ENCODE results near the gene EXPH5.

Gene EXPH5

DNA sequence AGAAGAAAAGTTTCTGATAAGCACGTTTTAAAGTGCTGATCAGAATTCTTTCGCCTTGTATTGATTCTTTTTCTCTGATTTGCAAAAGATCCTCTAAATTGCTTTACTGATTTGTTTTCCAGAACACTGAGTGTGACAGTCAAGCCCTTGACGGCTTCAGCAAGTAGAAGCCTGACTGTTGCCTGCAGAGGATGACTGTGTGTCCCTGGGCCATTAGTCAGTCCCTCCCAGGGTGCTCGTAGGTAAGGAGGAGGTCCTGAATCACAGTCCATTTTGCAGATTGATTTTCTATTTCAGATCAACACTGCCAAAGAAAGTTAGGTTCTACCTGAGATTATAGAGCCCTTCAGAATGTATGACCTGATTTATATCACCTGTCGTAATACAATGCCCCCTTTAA lies 56.8 kb downstream of the EXPH5 start:
- H4K91ac ChIP-seq (ENCODE audit: low read length): no peak overlapping the region
- peaks cover 0 to 13% of the 10 kb centered on the region in 2 experiments for H3K27me3 ChIP-seq (ENCODE audit: control insufficient read depth in 1 of 2, insufficient read depth in 1 of 2, low read length in 2 of 2)
- H3K14ac ChIP-seq (ENCODE audit: low read length in 2 of 2): no peak overlapping the region
- H3K9me3 ChIP-seq (ENCODE audit: control insufficient read depth, low read length): no peaks in the 10 kb centered on the region
- H2BK12ac ChIP-seq (ENCODE audit: low read length in 2 of 2): no peak overlapping the region
- no peak overlapping the region for H3K4ac ChIP-seq (ENCODE audit: low read depth in 1 of 2, low read length in 2 of 2)
- no peak overlapping the region for H2BK120ac ChIP-seq (ENCODE audit: low read depth, low read length)
- H3K4me1 ChIP-seq (ENCODE audit: control insufficient read depth, insufficient read depth, low read depth, low read length): peaks cover 2% of the 10 kb centered on the region
- H3K9ac ChIP-seq (ENCODE audit: low read length): no peak overlapping the region
- no peak overlapping the region for H3K18ac ChIP-seq (ENCODE audit: low read depth in 1 of 2, low read length in 2 of 2)
- H3K27ac ChIP-seq (ENCODE audit: low read length, poor library complexity, severe bottlenecking): no peak overlapping the region
- no peaks in the 10 kb centered on the region for H3K79me1 ChIP-seq (replicated peaks; ENCODE audit: low read length, poor library complexity, severe bottlenecking)
- no peaks in the 10 kb centered on the region for H3K36me3 ChIP-seq (ENCODE audit: control insufficient read depth in 1 of 2, insufficient read depth in 2 of 2, low read depth in 1 of 2, low read length in 2 of 2)
- H3K4me2 ChIP-seq (ENCODE audit: low read length, poor library complexity, severe bottlenecking): no peak overlapping the region
- DNase-seq: no peak
- H2BK15ac ChIP-seq (ENCODE audit: low read depth, poor library complexity, severe bottlenecking): no peak overlapping the region
- H2AK5ac ChIP-seq (ENCODE audit: low read length, severe bottlenecking): no peak overlapping the region
- no peak overlapping the region for H3K4me3 ChIP-seq (ENCODE audit: insufficient read depth in 1 of 2, low read depth in 1 of 2, low read length in 2 of 2)
- 79% methylated on average over 5 of the region's 5 CpGs for WGBS
- H3K23ac ChIP-seq (ENCODE audit: low read length in 2 of 2): no peak overlapping the region
- H4K8ac ChIP-seq (ENCODE audit: low read length): no peak overlapping the region
- H2AFZ ChIP-seq (ENCODE audit: low read depth, low read length): no peak overlapping the region
- no peak overlapping the region for H2BK5ac ChIP-seq (ENCODE audit: low read depth, low read length, poor library complexity, severe bottlenecking)

DNA sequence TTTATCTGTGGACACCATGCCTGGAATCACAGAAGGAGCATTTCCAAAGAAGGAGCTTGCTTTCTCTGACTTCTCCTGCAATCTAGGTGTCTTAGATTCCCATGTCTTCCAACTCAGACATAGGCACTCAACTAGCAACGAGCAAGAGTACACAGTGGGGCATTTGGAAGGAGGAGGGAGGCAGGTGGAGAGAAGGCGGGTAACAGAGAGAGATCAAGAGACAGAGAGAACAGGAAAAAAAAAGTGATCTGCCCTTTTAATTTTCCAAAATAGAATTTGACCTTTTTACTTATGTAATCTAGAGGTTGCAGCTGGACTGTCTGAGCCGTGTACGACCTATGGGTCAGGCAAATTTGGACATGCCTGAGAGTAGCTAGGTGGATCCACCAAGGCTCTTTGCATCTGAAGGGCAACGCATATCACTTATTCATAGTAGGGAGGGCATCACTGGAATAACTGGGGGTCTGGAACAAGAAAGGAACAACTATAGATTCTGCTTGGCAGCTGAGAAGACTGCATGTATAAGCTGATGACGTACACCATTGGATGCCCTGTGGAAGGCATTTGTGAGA lies 58.1 kb downstream of the EXPH5 start:
- Histone ChIP-seq H4K8ac (ENCODE audit: low read length) (no peak overlapping the region), H3K36me3 (ENCODE audit: control insufficient read depth in 1 of 2, insufficient read depth in 2 of 2, low read depth in 1 of 2, low read length in 2 of 2) (peaks cover 0 to 3% of the 10 kb centered on the region in 2 experiments)
- 93% methylated on average over 4 of the region's 6 CpGs for WGBS

DNA sequence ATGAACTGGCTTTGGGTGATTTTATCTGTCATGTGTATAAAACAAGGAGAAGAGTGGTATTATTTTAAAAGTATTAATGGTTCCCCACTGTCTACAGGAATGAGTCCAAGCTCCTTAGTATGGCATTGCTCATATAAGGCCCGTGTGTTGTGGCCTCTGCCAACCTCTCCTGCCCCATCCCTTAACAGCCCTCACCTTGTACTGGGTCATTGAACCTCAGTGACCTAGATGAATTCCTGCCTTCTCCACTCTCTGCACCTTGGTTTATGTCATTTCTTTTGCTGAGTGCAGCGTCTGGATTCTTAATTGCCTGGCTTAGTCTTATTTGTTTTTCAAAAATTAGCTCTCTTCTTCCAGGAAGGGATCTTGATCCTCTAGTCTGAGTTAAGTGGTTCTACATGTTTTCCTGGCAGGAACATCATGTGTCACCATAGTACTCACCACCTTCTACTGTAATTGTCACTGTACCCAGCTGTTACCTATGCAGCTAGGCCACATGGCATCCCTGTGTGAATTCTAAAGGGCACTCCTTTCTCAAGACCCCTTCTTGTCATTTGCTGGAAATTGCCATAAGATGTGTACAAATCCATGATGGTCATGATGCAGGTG lies 59.2 kb downstream of the EXPH5 start:
- Histone ChIP-seq H3K4me1 (ENCODE audit: control insufficient read depth, insufficient read depth, low read depth, low read length) (peaks cover 4% of the 10 kb centered on the region), H4K8ac (ENCODE audit: low read length) (no peak overlapping the region), H3K36me3 (ENCODE audit: control insufficient read depth in 1 of 2, insufficient read depth in 2 of 2, low read depth in 1 of 2, low read length in 2 of 2) (peaks cover 0 to 3% of the 10 kb centered on the region in 2 experiments), H2AFZ (ENCODE audit: low read depth, low read length) (no peak overlapping the region), H3K4ac (ENCODE audit: low read depth in 1 of 2, low read length in 2 of 2) (no peak overlapping the region), H3K18ac (ENCODE audit: low read depth in 1 of 2, low read length in 2 of 2) (no peak overlapping the region), H4K91ac (ENCODE audit: low read length) (no peak overlapping the region), H3K4me2 (ENCODE audit: low read length, poor library complexity, severe bottlenecking) (no peak overlapping the region), H2BK12ac (ENCODE audit: low read length in 2 of 2) (no peak overlapping the region), H3K27me3 (ENCODE audit: control insufficient read depth in 1 of 2, insufficient read depth in 1 of 2, low read length in 2 of 2) (peaks cover 0 to 13% of the 10 kb centered on the region in 2 experiments), H2AK5ac (ENCODE audit: low read length, severe bottlenecking) (no peak overlapping the region), H3K9me3 (ENCODE audit: control insufficient read depth, low read length) (no peaks in the 10 kb centered on the region), H3K27ac (ENCODE audit: low read length, poor library complexity, severe bottlenecking) (no peak overlapping the region), H3K4me3 (ENCODE audit: insufficient read depth in 1 of 2, low read depth in 1 of 2, low read length in 2 of 2) (no peak overlapping the region), H3K79me1 (replicated peaks; ENCODE audit: low read length, poor library complexity, severe bottlenecking) (no peaks in the 10 kb centered on the region), H3K9ac (ENCODE audit: low read length) (no peak overlapping the region), H2BK5ac (ENCODE audit: low read depth, low read length, poor library complexity, severe bottlenecking) (no peak overlapping the region), H2BK15ac (ENCODE audit: low read depth, poor library complexity, severe bottlenecking) (no peak overlapping the region), H3K23ac (ENCODE audit: low read length in 2 of 2) (no peak overlapping the region), H2BK120ac (ENCODE audit: low read depth, low read length) (no peak overlapping the region), H3K14ac (ENCODE audit: low read length in 2 of 2) (no peak overlapping the region)
- WGBS: 74% methylated on average over 1 of the region's 2 CpGs
- no peak for DNase-seq

More for the DNA sequence above, 58.1 kb downstream of the EXPH5 start:
- no peak overlapping the region for H2BK12ac ChIP-seq (ENCODE audit: low read length in 2 of 2)
- H3K4me2 ChIP-seq (ENCODE audit: low read length, poor library complexity, severe bottlenecking): no peak overlapping the region
- no peak overlapping the region for H2AFZ ChIP-seq (ENCODE audit: low read depth, low read length)
- H3K18ac ChIP-seq (ENCODE audit: low read depth in 1 of 2, low read length in 2 of 2): no peak overlapping the region
- H3K27me3 ChIP-seq (ENCODE audit: control insufficient read depth in 1 of 2, insufficient read depth in 1 of 2, low read length in 2 of 2): peaks cover 0 to 13% of the 10 kb centered on the region in 2 experiments
- H3K14ac ChIP-seq (ENCODE audit: low read length in 2 of 2): no peak overlapping the region
- H3K9me3 ChIP-seq (ENCODE audit: control insufficient read depth, low read length): no peaks in the 10 kb centered on the region
- no peak overlapping the region for H3K4ac ChIP-seq (ENCODE audit: low read depth in 1 of 2, low read length in 2 of 2)
- no peak for DNase-seq
- no peak overlapping the region for H3K9ac ChIP-seq (ENCODE audit: low read length)
- H3K79me1 ChIP-seq (replicated peaks; ENCODE audit: low read length, poor library complexity, severe bottlenecking): no peaks in the 10 kb centered on the region
- no peak overlapping the region for H3K27ac ChIP-seq (ENCODE audit: low read length, poor library complexity, severe bottlenecking)
- H3K23ac ChIP-seq (ENCODE audit: low read length in 2 of 2): no peak overlapping the region
- H2BK120ac ChIP-seq (ENCODE audit: low read depth, low read length): no peak overlapping the region
- H3K4me3 ChIP-seq (ENCODE audit: insufficient read depth in 1 of 2, low read depth in 1 of 2, low read length in 2 of 2): no peak overlapping the region
- H3K4me1 ChIP-seq (ENCODE audit: control insufficient read depth, insufficient read depth, low read depth, low read length): peaks cover 4% of the 10 kb centered on the region
- no peak overlapping the region for H2AK5ac ChIP-seq (ENCODE audit: low read length, severe bottlenecking)
- no peak overlapping the region for H2BK15ac ChIP-seq (ENCODE audit: low read depth, poor library complexity, severe bottlenecking)
- H2BK5ac ChIP-seq (ENCODE audit: low read depth, low read length, poor library complexity, severe bottlenecking): no peak overlapping the region
- no peak overlapping the region for H4K91ac ChIP-seq (ENCODE audit: low read length)

DNA sequence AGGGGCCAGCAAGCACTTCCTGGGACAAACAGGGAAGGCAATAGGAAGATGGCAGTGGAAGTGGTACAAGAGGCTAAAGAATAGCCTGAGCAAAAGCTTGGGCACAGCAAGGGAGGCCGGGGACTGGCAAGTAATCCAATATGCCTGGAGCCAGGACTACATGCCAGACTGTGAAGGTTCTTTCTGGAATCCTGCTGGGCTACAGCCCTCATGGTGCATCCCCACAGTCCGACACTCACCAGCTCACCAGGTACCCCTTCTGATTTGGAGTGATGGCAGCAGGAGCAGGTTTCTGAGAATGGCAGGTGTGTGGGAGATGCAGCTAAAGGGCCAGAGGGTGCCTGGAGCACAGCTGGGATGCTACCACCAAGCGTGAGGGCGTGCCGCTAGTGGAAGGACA lies 63.1 kb downstream of the EXPH5 start:
- 95% methylated on average over 5 of the region's 5 CpGs for WGBS
- no peak overlapping the region for H3K4me3 ChIP-seq (ENCODE audit: insufficient read depth in 1 of 2, low read depth in 1 of 2, low read length in 2 of 2)
- H3K36me3 ChIP-seq (ENCODE audit: control insufficient read depth in 1 of 2, insufficient read depth in 2 of 2, low read depth in 1 of 2, low read length in 2 of 2): peaks cover 0 to 3% of the 10 kb centered on the region in 2 experiments
- H3K4ac ChIP-seq (ENCODE audit: low read depth in 1 of 2, low read length in 2 of 2): peak overlapping the region in 1 of 2 experiments; percentile 51
- no peak overlapping the region for H2BK120ac ChIP-seq (ENCODE audit: low read depth, low read length)
- H2BK15ac ChIP-seq (ENCODE audit: low read depth, poor library complexity, severe bottlenecking): no peak overlapping the region
- peaks cover 4% of the 10 kb centered on the region for H3K4me1 ChIP-seq (ENCODE audit: control insufficient read depth, insufficient read depth, low read depth, low read length)
- no peak overlapping the region for H3K18ac ChIP-seq (ENCODE audit: low read depth in 1 of 2, low read length in 2 of 2)
- H3K27ac ChIP-seq (ENCODE audit: low read length, poor library complexity, severe bottlenecking): no peak overlapping the region
- no peak overlapping the region for H3K9ac ChIP-seq (ENCODE audit: low read length)
- peak overlapping the region; percentile 80 for H4K91ac ChIP-seq (ENCODE audit: low read length)
- no peaks in the 10 kb centered on the region for H3K27me3 ChIP-seq (ENCODE audit: control insufficient read depth in 1 of 2, insufficient read depth in 1 of 2, low read length in 2 of 2)
- H3K79me1 ChIP-seq (replicated peaks; ENCODE audit: low read length, poor library complexity, severe bottlenecking): no peaks in the 10 kb centered on the region
- H2AFZ ChIP-seq (ENCODE audit: low read depth, low read length): no peak overlapping the region
- DNase-seq: no peak
- peak overlapping the region; percentile 54 for H4K8ac ChIP-seq (ENCODE audit: low read length)
- no peak overlapping the region for H3K14ac ChIP-seq (ENCODE audit: low read length in 2 of 2)
- H3K4me2 ChIP-seq (ENCODE audit: low read length, poor library complexity, severe bottlenecking): no peak overlapping the region
- no peaks in the 10 kb centered on the region for H3K9me3 ChIP-seq (ENCODE audit: control insufficient read depth, low read length)
- no peak overlapping the region for H2AK5ac ChIP-seq (ENCODE audit: low read length, severe bottlenecking)
- H2BK12ac ChIP-seq (ENCODE audit: low read length in 2 of 2): no peak overlapping the region
- H3K23ac ChIP-seq (ENCODE audit: low read length in 2 of 2): no peak overlapping the region
- H2BK5ac ChIP-seq (ENCODE audit: low read depth, low read length, poor library complexity, severe bottlenecking): no peak overlapping the region

All from mesenchymal stem cell (in vitro differentiated cells and primary cell).